ENCODE results near the gene CCL5. TPM values are rescaled to one million over a fixed set of nuclear protein-coding genes. Genes with fewer than 3 reads are reported as not detected.

Gene CCL5
- total RNA-seq, 2 experiments from 2014 or later = 33.1 to 50.4 TPM

- ATAC-seq (no peak), DNase-seq (no peak)
- Mint-ChIP-seq H3K4me3 (no peak overlapping the region), H3K27ac (no peak overlapping the region), H3K9me3 (ENCODE audit: low read depth) (no peaks in the 10 kb centered on the region), H3K27me3 (no peaks in the 10 kb centered on the region), H3K4me1 (peaks cover 29% of the 10 kb centered on the region), H3K36me3 (ENCODE audit: low read depth) (no peaks in the 10 kb centered on the region)
- POLR2A ChIA-PET = no interaction called here
- intact Hi-C loops (cut with DNase I, micrococcal nuclease) = no loop called here
- CTCF ChIA-PET = interaction anchor here (0.9 to 2.1 kb wide), 3 partner anchors 11 to 96 kb away, joined by 3 to 5 read pairs (median 3); no protein-coding TSS in a partner anchor
Measured at GRCh38 chr17:35877345-35878029, 2.7 kb downstream of the CCL5 start.

DNA sequence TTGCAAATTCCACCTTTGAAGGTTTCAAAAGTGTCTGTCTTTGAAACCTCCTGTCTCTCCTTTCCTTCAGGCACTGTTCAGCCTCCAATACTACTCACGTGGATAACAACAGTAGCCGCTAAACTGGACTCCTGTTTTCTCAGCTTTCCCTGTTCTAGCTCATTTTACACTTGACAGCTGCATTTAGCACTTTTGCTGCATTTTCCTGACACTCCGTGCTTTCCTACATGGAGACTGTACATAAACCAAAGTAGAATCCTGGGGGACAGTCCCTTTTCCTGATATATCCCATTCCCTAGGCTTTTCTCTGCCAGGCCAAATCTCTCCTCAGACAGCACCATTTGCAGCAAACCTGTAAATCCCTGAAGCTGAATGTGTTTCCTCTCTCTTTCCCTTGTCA is 3.6 kb downstream of the CCL5 start:
- H3K9me3 Mint-ChIP-seq (ENCODE audit: low read depth) = no peaks in the 10 kb centered on the region
- H3K27me3 Mint-ChIP-seq = no peaks in the 10 kb centered on the region
- no peak overlapping the region for H3K27ac Mint-ChIP-seq
- POLR2A ChIA-PET = no interaction called here
- CTCF ChIA-PET = interaction anchor here (0.7 to 1.5 kb wide), 6 partner anchors 15 to 144 kb away, joined by 3 to 4 read pairs (median 3); no protein-coding TSS in a partner anchor
- peaks cover 33% of the 10 kb centered on the region for H3K4me1 Mint-ChIP-seq
- H3K36me3 Mint-ChIP-seq (ENCODE audit: low read depth) = no peaks in the 10 kb centered on the region
- no peak overlapping the region for H3K4me3 Mint-ChIP-seq
- DNase-seq (no peak), ATAC-seq (no peak)
- intact Hi-C loops (cut with DNase I, micrococcal nuclease) = no loop called here

GRCh38 chr17:35875800-35876139 is 4.4 kb downstream of the CCL5 start:
- ATAC-seq = no peak
- POLR2A ChIA-PET = interaction anchor here (0.6 kb wide), 2 partner anchors 15 to 35 kb away, joined by 4 to 13 read pairs; no protein-coding TSS in a partner anchor
- intact Hi-C loops (cut with DNase I, micrococcal nuclease) = no loop called here

DNA sequence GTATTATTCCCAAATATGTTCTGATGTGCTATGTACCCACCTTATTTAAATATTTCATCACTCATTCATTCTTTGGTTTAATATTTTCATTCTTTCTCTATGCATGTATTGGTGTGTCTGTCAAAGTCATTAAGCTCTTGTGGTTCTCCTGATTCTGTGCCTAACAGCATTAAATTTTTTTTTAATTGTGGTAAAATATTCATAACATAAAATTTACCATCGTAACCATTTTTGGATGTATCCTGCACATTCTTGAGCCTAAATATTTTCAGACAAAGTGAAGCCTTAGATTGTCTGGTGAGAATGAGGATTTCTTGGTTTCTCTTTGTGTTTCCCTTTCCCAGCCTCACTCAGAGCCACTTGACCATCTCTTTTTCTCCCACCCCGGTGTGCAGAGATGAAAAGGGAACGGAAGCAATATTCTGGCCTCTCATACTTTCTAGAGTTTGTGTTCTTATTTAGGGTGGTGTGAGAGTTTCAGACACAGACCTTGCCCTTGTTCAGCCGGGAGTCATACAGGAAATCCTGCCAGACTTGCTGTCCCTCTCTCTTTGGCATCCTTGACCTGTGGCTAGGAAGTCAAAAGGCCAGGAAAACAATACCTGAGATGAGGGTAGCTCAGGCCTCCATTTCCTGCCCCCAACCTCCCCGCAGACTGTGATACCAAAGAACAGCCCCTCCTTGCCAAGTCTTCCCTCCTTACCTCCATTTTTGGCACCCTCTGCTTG is 4.9 kb downstream of the CCL5 start:
- H3K4me1 Mint-ChIP-seq = peaks cover 31% of the 10 kb centered on the region
- intact Hi-C loops (cut with DNase I, micrococcal nuclease) = no loop called here
- CTCF ChIA-PET = interaction anchor here (0.9 to 1.2 kb wide), 6 partner anchors 14 to 272 kb away, joined by 3 to 4 read pairs (median 4); no protein-coding TSS in a partner anchor
- ATAC-seq (no peak), DNase-seq (no peak)
- POLR2A ChIA-PET = interaction anchor here (0.6 kb wide), 2 partner anchors 16 to 34 kb away, joined by 4 to 13 read pairs; no protein-coding TSS in a partner anchor
- H3K9me3 Mint-ChIP-seq (ENCODE audit: low read depth) = no peaks in the 10 kb centered on the region
- peak overlapping the region; percentile 21 for H3K27ac Mint-ChIP-seq
- no peaks in the 10 kb centered on the region for H3K36me3 Mint-ChIP-seq (ENCODE audit: low read depth)
- no peak overlapping the region for H3K4me3 Mint-ChIP-seq
- no peaks in the 10 kb centered on the region for H3K27me3 Mint-ChIP-seq

More at GRCh38 chr17:35875800-35876139, 4.4 kb downstream of the CCL5 start:
- Mint-ChIP-seq H3K4me3 (no peak overlapping the region), H3K36me3 (ENCODE audit: low read depth) (no peaks in the 10 kb centered on the region), H3K27me3 (no peaks in the 10 kb centered on the region), H3K9me3 (ENCODE audit: low read depth) (no peaks in the 10 kb centered on the region), H3K4me1 (peaks cover 37% of the 10 kb centered on the region), H3K27ac (peak overlapping the region; percentile 21)
- DNase-seq = no peak
- CTCF ChIA-PET = interaction anchor here (0.7 to 1.2 kb wide), 7 partner anchors 14 to 273 kb away, joined by 3 to 4 read pairs (median 4); no protein-coding TSS in a partner anchor

GRCh38 chr17:35872196-35872980 is 7.8 kb downstream of the CCL5 start:
- H3K4me3 Mint-ChIP-seq = no peak overlapping the region
- H3K36me3 Mint-ChIP-seq (ENCODE audit: low read depth) = no peaks in the 10 kb centered on the region
- H3K27ac Mint-ChIP-seq = no peak overlapping the region
- no peaks in the 10 kb centered on the region for H3K9me3 Mint-ChIP-seq (ENCODE audit: low read depth)
- H3K4me1 Mint-ChIP-seq = peaks cover 18% of the 10 kb centered on the region
- no peak for DNase-seq
- ChIA-PET CTCF (interaction anchor here (1.3 to 1.9 kb wide), 5 partner anchors 11 to 276 kb away, joined by 3 to 5 read pairs (median 3); no protein-coding TSS in a partner anchor), POLR2A (no interaction called here)
- no peak for ATAC-seq
- H3K27me3 Mint-ChIP-seq = no peaks in the 10 kb centered on the region
- intact Hi-C loops (cut with DNase I, micrococcal nuclease) = no loop called here

GRCh38 chr17:35870906-35871819 is 9.0 kb downstream of the CCL5 start:
- ATAC-seq (peak; percentile 90), DNase-seq (peak; percentile 46)
- intact Hi-C loops (cut with DNase I, micrococcal nuclease) = no loop called here
- H3K9me3 Mint-ChIP-seq (ENCODE audit: low read depth) = no peaks in the 10 kb centered on the region
- POLR2A ChIA-PET = interaction anchor here (0.6 kb wide), 2 partner anchors 59 to 203 kb away, joined by 3 read pairs; partner anchors contain the start of gene RDM1
- CTCF ChIA-PET = interaction anchor here (0.5 to 1.8 kb wide), 10 partner anchors 10 to 172 kb away, joined by 3 to 5 read pairs (median 3); partner anchors contain the start of gene RDM1
- no peaks in the 10 kb centered on the region for H3K27me3 Mint-ChIP-seq
- H3K27ac Mint-ChIP-seq = no peak overlapping the region
- no peak overlapping the region for H3K4me3 Mint-ChIP-seq
- H3K4me1 Mint-ChIP-seq = peaks cover 19% of the 10 kb centered on the region
- no peaks in the 10 kb centered on the region for H3K36me3 Mint-ChIP-seq (ENCODE audit: low read depth)

GRCh38 chr17:35868737-35869136 is 11.4 kb downstream of the CCL5 start, which contains the start of gene HEATR9:
HEATR9 (minus strand) TSS chr17:35868891; CDS start chr17:35868742, 149 bp downstream.
- ATAC-seq = no peak
- CTCF ChIA-PET = interaction anchor here (0.6 to 1.0 kb wide), 2 partner anchors 21 to 770 kb away, joined by 3 read pairs; no protein-coding TSS in a partner anchor
- Mint-ChIP-seq H3K4me1 (peaks cover 23% of the 10 kb centered on the region), H3K27ac (no peak within 1 kb of the TSS), H3K27me3 (no peaks in the 10 kb centered on the region), H3K4me3 (no peak within 1 kb of the TSS), H3K36me3 (ENCODE audit: low read depth) (peaks cover 3% of the 10 kb centered on the region), H3K9me3 (ENCODE audit: low read depth) (no peaks in the 10 kb centered on the region)
- POLR2A ChIA-PET = no interaction called here
- intact Hi-C loops (cut with DNase I, micrococcal nuclease) = no loop called here
- no peak for DNase-seq

- ATAC-seq (no peak), DNase-seq (no peak)
- Mint-ChIP-seq H3K27me3 (no peaks in the 10 kb centered on the region), H3K9me3 (ENCODE audit: low read depth) (no peaks in the 10 kb centered on the region), H3K4me1 (peaks cover 23% of the 10 kb centered on the region), H3K4me3 (no peak overlapping the region), H3K36me3 (ENCODE audit: low read depth) (peaks cover 3% of the 10 kb centered on the region), H3K27ac (no peak overlapping the region)
- CTCF ChIA-PET = no interaction called here
- intact Hi-C loops (cut with DNase I, micrococcal nuclease) = no loop called here
- POLR2A ChIA-PET = no interaction called here
Measured at GRCh38 chr17:35867574-35867973, 12.6 kb downstream of the CCL5 start.

DNA sequence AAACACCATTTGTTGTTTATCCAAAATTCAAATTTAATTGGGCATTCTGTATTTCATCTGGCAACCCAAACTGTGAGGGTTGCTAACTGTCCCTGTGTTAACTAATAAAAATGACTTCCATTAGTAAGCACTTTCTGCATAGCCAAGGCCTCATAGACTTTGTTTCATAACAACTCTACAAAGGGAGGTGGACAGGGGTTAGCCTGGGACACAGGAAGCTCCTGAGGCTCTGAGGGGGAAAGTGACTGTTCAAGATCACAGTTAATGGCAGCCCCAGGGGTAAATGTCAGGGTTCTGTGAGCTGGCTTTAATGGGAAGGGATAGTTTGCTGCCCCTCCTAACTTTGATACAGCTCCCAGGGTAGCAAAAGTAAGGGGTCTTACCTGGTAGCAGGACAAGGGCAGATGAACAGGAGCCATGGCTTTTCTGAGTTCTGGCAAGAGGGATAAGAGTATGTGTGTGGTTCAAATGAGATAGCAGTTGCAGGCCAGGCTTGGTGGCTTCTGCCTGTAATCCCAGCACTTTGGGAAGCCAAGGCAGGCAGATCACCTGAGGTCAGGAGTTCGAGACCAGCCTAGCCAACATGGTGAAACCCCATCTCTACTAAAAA is 13.7 kb downstream of the CCL5 start:
- Mint-ChIP-seq H3K4me3 (no peak overlapping the region), H3K27ac (no peak overlapping the region), H3K9me3 (ENCODE audit: low read depth) (no peaks in the 10 kb centered on the region), H3K36me3 (ENCODE audit: low read depth) (peaks cover 3% of the 10 kb centered on the region), H3K4me1 (peaks cover 18% of the 10 kb centered on the region), H3K27me3 (no peaks in the 10 kb centered on the region)
- intact Hi-C loops (cut with DNase I, micrococcal nuclease) = no loop called here
- no peak for DNase-seq
- ChIA-PET CTCF (interaction anchor here (0.7 to 1.2 kb wide), 2 partner anchors 9 to 41 kb away, joined by 3 to 4 read pairs; no protein-coding TSS in a partner anchor), POLR2A (interaction anchor here (0.6 kb wide), 1 partner anchor 50 kb away, joined by 4 read pairs; no protein-coding TSS in a partner anchor)
- no peak for ATAC-seq

All from activated CD4-positive, alpha-beta T cell treated with anti-CD3 and anti-CD28 coated beads for 36 hours (primary cell).